ENCODE results near the gene CENPX.
A peak's percentile ranks its signal among the peaks of the same experiment; 100 is the strongest.

Gene CENPX

GRCh38 chr17:82058855-82059249 is 36.2 kb upstream of the CENPX start:
- Histone ChIP-seq H3K9ac (ENCODE audit: low read depth, low read length) (no peak overlapping the region), H3K9me3 (ENCODE audit: control insufficient read depth, insufficient read depth, low read length) (no peaks in the 10 kb centered on the region), H3K4me1 (ENCODE audit: insufficient read depth, low read length) (no peaks in the 10 kb centered on the region), H3K36me3 (ENCODE audit: insufficient read depth, low read length) (peaks cover 20% of the 10 kb centered on the region)

GRCh38 chr17:82058230-82058854 is 35.7 kb upstream of the CENPX start:
- H3K9me3 ChIP-seq (ENCODE audit: control insufficient read depth, insufficient read depth, low read length): no peaks in the 10 kb centered on the region
- no peaks in the 10 kb centered on the region for H3K4me1 ChIP-seq (ENCODE audit: insufficient read depth, low read length)
- peaks cover 20% of the 10 kb centered on the region for H3K36me3 ChIP-seq (ENCODE audit: insufficient read depth, low read length)
- no peak overlapping the region for H3K9ac ChIP-seq (ENCODE audit: low read depth, low read length)

DNA sequence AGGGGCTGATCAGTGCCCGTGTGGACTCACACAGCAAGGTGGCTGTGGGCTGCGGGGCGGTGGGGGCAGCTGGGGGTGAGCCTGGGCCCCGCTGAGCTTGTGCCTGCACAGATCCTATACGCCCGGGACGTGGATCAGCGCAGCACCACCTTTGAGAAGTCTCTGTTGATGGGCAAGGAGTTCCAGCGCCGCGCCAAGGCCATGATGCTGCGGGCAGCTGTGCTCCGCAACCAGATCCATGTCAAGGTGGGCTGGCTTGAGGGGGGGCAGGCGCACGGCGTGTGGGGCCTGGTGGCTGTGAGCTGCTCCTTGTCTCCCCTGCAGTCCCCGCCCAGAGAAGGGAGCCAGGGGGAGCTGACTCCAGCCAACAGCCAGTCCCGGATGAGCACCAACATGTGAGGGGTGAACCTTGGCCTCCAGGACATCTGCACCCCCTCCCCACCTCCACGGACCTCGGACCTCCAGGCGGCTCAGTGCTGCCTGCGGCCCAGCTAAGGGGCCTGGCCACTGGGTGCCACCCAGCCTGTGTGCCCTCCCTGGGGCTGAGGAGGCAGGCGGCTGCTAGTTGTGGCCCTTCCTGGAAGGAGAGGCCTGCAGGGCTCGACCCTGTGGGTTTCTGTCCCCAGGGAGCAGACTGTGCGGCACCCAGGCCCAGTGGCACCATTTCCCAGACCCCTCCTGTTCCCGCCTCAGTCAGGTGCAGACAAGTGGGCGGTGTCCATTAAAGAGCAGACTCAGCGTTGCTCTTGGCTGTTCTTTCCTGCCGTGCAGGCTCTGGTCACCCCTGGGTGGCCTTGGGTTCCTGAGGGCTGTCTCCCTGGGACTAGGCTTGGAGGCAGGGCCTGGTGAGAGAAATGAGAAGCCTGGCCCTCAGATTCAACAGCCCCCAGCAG is 34.3 kb upstream of the CENPX start:
- no peak overlapping the region for H3K9ac ChIP-seq (ENCODE audit: low read depth, low read length)
- H3K36me3 ChIP-seq (ENCODE audit: insufficient read depth, low read length): peaks cover 14% of the 10 kb centered on the region
- no peaks in the 10 kb centered on the region for H3K9me3 ChIP-seq (ENCODE audit: control insufficient read depth, insufficient read depth, low read length)
- H3K4me1 ChIP-seq (ENCODE audit: insufficient read depth, low read length): no peaks in the 10 kb centered on the region

DNA sequence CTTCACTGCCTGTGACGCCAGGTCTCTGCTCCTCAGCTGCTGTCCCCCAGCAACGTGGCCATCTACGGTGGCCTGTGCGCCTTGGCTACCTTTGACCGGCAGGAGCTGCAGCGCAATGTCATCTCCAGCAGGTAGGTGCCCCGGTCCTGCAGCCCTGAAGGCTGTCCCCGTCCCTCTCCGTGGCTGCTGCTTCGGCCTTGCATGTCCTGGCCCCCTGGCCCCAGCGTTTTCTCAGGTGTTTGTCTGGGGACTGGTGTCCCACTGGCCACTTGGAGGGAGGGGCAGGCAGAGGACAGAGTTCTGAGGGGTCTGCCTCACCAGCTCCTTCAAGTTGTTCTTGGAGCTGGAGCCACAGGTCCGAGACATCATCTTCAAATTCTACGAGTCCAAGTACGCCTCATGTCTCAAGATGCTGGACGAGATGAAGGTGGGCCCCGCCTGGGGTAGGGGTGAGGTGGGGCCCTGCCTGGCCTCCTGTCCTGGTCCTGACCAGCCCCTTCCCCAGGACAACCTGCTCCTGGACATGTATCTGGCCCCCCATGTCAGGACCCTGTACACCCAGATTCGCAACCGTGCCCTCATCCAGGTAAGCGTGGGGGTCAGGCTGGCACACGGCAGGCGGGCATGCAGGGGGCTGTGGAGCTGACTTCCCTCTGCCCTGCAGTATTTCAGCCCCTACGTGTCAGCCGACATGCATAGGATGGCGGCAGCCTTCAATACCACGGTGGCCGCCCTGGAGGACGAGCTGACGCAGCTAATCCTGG is 33.5 kb upstream of the CENPX start:
- Histone ChIP-seq H3K36me3 (ENCODE audit: insufficient read depth, low read length) (peaks cover 11% of the 10 kb centered on the region; the same call in 1 of the 2 replicates), H3K9ac (ENCODE audit: low read depth, low read length) (no peak overlapping the region), H3K4me1 (ENCODE audit: insufficient read depth, low read length) (no peaks in the 10 kb centered on the region), H3K9me3 (ENCODE audit: control insufficient read depth, insufficient read depth, low read length) (no peaks in the 10 kb centered on the region)

- no peaks in the 10 kb centered on the region for H3K9me3 ChIP-seq (ENCODE audit: control insufficient read depth, insufficient read depth, low read length)
- H3K4me1 ChIP-seq (ENCODE audit: insufficient read depth, low read length): no peaks in the 10 kb centered on the region; the same call in 1 of the 2 replicates
- H3K9ac ChIP-seq (ENCODE audit: low read depth, low read length): no peak overlapping the region
- H3K36me3 ChIP-seq (ENCODE audit: insufficient read depth, low read length): peaks cover 10% of the 10 kb centered on the region; the same call in 1 of the 2 replicates
Measured at GRCh38 chr17:82055023-82055964, 32.6 kb upstream of the CENPX start.

DNA sequence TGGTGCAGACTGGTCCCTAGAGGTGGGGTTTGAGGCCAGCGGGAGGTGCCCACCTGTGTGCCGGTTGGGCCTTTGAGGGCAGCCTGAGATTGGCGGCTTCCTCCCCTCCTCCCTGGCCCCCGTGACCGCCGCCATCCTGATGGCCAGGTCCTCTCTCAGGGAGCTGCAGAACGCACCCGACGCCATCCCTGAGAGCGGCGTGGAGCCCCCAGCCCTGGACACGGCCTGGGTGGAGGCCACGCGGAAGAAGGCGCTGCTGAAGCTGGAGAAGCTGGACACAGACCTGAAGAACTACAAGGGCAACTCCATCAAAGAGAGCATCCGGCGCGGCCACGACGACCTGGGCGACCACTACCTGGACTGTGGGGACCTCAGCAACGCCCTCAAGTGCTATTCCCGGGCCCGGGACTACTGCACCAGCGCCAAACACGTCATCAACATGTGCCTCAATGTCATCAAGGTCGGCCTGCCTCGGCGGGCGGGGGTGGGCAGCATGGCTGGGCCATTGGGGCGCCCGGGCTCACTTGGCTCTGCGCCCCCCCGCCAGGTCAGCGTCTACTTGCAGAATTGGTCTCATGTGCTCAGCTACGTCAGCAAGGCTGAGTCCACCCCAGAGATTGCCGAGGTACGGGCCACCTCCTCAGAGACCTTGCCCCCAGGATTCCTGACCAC is 31.8 kb upstream of the CENPX start:
- Histone ChIP-seq H3K4me1 (ENCODE audit: insufficient read depth, low read length) (no peaks in the 10 kb centered on the region; the same call in 1 of the 2 replicates), H3K9me3 (ENCODE audit: control insufficient read depth, insufficient read depth, low read length) (no peaks in the 10 kb centered on the region), H3K36me3 (ENCODE audit: insufficient read depth, low read length) (peaks cover 7% of the 10 kb centered on the region; the same call in 1 of the 2 replicates), H3K9ac (ENCODE audit: low read depth, low read length) (no peak overlapping the region)

- H3K36me3 ChIP-seq (ENCODE audit: insufficient read depth, low read length): peaks cover 7% of the 10 kb centered on the region; the same call in 1 of the 2 replicates
- no peak overlapping the region for H3K9ac ChIP-seq (ENCODE audit: low read depth, low read length)
- no peaks in the 10 kb centered on the region; the same call in 1 of the 2 replicates for H3K4me1 ChIP-seq (ENCODE audit: insufficient read depth, low read length)
- H3K9me3 ChIP-seq (ENCODE audit: control insufficient read depth, insufficient read depth, low read length): no peaks in the 10 kb centered on the region
Measured at GRCh38 chr17:82053556-82054263, 31.0 kb upstream of the CENPX start.

DNA sequence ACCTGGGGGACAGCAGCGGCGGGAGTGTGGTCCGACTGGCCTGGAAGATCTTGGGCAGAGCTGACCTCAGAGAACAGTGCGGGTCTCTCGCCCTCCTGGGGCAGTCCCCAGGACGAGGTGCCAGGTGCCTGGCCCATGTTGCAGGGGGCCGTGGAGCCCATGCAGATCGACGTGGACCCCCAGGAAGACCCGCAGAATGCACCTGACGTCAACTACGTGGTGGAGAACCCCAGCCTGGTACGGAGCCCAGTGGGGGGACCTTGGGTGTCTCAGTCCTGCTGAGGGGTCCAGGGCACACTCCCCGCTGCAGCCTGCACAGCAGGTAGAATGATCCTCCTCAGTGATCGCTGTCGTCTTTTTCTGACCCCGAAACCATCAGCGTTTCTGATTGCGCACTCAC is 30.5 kb upstream of the CENPX start:
- Histone ChIP-seq H3K9me3 (ENCODE audit: control insufficient read depth, insufficient read depth, low read length) (no peaks in the 10 kb centered on the region), H3K9ac (ENCODE audit: low read depth, low read length) (no peak overlapping the region), H3K4me1 (ENCODE audit: insufficient read depth, low read length) (no peaks in the 10 kb centered on the region; the same call in 1 of the 2 replicates), H3K36me3 (ENCODE audit: insufficient read depth, low read length) (peaks cover 7% of the 10 kb centered on the region; the same call in 1 of the 2 replicates)

DNA sequence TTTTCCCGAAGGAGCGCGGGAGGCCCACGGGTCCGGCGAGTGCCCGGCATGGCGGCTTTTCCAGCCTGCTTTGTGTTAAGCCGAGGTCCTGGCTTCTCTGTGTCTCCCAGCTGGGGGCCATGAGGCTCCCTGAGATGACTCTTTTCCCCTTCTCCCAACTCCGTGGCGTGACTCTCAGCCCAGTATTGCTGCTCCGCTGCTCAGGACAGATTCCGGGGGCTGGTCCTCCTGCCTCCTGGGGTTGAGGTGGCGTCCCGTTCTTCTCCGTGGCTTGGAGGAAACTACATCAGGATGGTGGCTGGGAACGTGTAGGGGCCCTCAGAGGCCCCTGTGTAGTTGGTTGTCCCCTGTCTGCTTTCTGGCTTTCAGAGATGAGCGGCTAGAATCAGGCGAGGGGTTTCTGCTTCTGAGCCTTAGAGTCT is 30.0 kb upstream of the CENPX start:
- Histone ChIP-seq H3K9me3 (ENCODE audit: control insufficient read depth, insufficient read depth, low read length) (no peaks in the 10 kb centered on the region), H3K9ac (ENCODE audit: low read depth, low read length) (peak overlapping the region; percentile 61), H3K4me1 (ENCODE audit: insufficient read depth, low read length) (no peaks in the 10 kb centered on the region; the same call in 1 of the 2 replicates), H3K36me3 (ENCODE audit: insufficient read depth, low read length) (peaks cover 5% of the 10 kb centered on the region)

DNA sequence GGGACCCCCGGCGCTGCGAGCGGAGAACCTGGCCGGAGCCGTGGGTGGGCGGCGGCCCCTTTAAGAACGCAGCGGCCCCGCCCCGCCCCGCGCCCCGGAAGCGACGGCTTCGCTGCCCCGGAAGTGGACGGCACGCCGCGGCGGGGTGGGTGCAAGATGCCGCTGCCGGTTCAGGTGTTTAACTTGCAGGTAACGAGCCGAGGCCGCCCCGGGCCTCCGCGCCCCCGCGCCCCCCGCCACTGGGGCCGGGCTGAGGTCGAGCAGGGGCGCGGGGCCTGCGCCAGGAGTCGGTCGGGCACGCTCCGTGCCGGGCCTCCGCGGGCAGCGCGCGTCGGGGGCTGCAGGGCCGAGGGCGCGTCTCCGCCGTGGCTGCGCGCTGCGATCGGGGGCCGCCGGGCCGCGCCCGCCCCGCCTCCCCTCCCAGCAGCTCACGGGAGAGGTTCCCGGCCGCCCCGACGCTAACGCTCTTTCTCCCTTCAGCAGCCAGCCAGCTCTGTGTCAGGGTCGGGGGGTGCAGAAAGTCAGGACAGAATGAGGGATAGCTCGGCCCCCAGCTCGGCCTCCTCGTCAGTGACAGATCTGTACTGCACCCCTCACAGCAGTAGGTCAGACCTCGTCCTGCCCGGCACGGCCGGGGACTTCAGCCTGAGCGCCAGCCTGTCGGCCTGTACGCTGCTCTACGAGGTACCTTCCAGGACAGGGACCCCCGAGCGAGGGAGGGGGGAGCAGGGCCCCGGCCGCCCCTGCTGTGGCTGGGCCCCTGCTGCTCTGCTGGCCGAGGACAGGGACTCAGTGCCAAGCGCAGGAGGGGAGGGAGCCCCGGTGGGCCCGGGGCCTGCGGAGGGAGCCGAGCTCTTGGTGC is 29.3 kb upstream of the CENPX start, which contains the start of the genes GPS1 and RFNG:
GPS1 (plus strand) TSS at position 123 of the 862 bp plus-strand sequence; CDS start at position 157, 34 bp downstream.
RFNG (minus strand) TSS at position 36 of the 862 bp plus-strand sequence. CDS start 45 bp downstream, outside the sequence.
- Histone ChIP-seq H3K36me3 (ENCODE audit: insufficient read depth, low read length) (peaks cover 5% of the 10 kb centered on the region), H3K9ac (ENCODE audit: low read depth, low read length) (peak within 1 kb of the TSS; percentile 64), H3K9me3 (ENCODE audit: control insufficient read depth, insufficient read depth, low read length) (no peaks in the 10 kb centered on the region), H3K4me1 (ENCODE audit: insufficient read depth, low read length) (no peaks in the 10 kb centered on the region; the same call in 1 of the 2 replicates)

GRCh38 chr17:82050761-82051641 is 28.3 kb upstream of the CENPX start:
- Histone ChIP-seq H3K4me1 (ENCODE audit: insufficient read depth, low read length) (no peaks in the 10 kb centered on the region; the same call in 1 of the 2 replicates), H3K9ac (ENCODE audit: low read depth, low read length) (peak overlapping the region; percentile 64), H3K9me3 (ENCODE audit: control insufficient read depth, insufficient read depth, low read length) (no peaks in the 10 kb centered on the region), H3K36me3 (ENCODE audit: insufficient read depth, low read length) (peaks cover 5% of the 10 kb centered on the region)
